ENCODE measurements around the gene SLC6A19.

Gene SLC6A19

DNA sequence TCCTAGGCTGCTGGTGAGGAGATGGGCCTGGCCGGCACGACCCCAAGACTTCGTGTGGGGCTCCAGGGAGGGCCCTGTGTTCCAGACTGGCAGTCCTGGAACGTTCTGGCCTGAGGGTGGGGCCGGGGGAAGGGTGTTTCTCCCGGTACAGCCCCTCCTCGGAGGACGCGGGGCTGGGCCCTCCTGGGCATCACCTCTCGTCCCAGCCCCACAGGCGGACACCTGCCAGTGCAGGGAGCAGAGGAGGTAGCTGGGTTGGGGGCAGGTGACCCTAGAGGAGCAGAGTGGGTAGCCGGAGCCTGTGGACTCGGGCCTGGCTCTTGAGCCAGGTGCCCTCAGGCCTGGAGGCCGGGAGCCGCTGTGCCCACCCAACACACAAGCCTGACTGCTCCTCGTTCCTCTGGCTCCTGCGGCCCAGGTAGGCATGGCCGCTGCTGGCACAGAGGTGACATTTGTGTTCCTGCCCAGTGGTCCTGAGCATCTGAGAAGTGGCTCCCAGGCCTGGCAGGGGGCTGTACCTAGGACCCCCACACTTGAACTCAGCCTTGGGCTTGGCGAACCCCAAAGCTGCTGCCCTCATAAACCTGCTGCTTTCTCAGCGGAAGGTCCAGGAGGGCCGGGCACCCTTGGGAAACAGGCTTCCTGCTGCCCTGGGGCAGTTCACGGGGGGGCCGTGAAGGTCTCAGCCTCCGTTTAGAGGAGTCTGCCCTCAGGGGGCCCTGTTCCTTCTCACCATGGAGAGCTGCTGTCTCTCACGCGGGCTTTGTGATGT is 817 bp downstream of the SLC6A19 start:
- TF ChIP-seq ZBTB10 (tag by site-specific recombination; IDR thresholded peaks at IDR 0.05) (no peak), KLF1 (tag by site-specific recombination; IDR thresholded peaks at IDR 0.05) (no peak), ZNF239 (tag by site-specific recombination; IDR thresholded peaks at IDR 0.05) (no peak), ZNF114 (tag by site-specific recombination; IDR thresholded peaks at IDR 0.05) (no peak), ZNF292 (tag by site-specific recombination; IDR thresholded peaks at IDR 0.05; ENCODE audit: borderline replicate concordance, low read depth) (no peak), IKZF3 (tag by site-specific recombination; IDR thresholded peaks at IDR 0.05) (no peak), ZNF654 (tag by site-specific recombination; IDR thresholded peaks at IDR 0.05; ENCODE audit: low read depth) (no peak), KLF7 (tag by site-specific recombination; IDR thresholded peaks at IDR 0.05; ENCODE audit: borderline replicate concordance) (no peak), EGR2 (tag by site-specific recombination; IDR thresholded peaks at IDR 0.05; ENCODE audit: low read depth) (no peak)
- TF ChIP-seq, protein P1, sequence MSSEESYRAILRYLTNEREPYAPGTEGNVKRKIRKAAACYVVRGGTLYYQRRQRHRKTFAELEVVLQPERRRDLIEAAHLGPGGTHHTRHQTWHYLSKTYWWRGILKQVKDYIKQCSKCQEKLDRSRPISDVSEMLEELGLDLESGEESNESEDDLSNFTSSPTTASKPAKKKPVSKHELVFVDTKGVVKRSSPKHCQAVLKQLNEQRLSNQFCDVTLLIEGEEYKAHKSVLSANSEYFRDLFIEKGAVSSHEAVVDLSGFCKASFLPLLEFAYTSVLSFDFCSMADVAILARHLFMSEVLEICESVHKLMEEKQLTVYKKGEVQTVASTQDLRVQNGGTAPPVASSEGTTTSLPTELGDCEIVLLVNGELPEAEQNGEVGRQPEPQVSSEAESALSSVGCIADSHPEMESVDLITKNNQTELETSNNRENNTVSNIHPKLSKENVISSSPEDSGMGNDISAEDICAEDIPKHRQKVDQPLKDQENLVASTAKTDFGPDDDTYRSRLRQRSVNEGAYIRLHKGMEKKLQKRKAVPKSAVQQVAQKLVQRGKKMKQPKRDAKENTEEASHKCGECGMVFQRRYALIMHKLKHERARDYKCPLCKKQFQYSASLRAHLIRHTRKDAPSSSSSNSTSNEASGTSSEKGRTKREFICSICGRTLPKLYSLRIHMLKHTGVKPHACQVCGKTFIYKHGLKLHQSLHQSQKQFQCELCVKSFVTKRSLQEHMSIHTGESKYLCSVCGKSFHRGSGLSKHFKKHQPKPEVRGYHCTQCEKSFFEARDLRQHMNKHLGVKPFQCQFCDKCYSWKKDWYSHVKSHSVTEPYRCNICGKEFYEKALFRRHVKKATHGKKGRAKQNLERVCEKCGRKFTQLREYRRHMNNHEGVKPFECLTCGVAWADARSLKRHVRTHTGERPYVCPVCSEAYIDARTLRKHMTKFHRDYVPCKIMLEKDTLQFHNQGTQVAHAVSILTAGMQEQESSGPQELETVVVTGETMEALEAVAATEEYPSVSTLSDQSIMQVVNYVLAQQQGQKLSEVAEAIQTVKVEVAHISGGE (tag by site-specific recombination; conservative IDR thresholded peaks at IDR 0.05; ENCODE audit: low read depth), result no peak
- no peaks in the 10 kb centered on the region for H3K9me3 ChIP-seq (ENCODE audit: control insufficient read depth, insufficient read depth, low read depth, low read length)
- no peak overlapping the region for H3K4me3 ChIP-seq (ENCODE audit: low read depth, low read length)
- ChIA-PET POLR2A (interaction anchor here (1.5 kb wide), 1 partner anchor 125 kb away, joined by 4 read pairs; no protein-coding TSS in a partner anchor), CTCF (interaction anchor here (1.1 kb wide), 1 partner anchor 191 kb away, joined by 3 read pairs; no protein-coding TSS in a partner anchor)
- H3K4me1 ChIP-seq (ENCODE audit: control insufficient read depth, insufficient read depth, low read length), result no peaks in the 10 kb centered on the region
- H3K27ac ChIP-seq (ENCODE audit: extremely low read depth, low read depth, low read length), result no peak overlapping the region
- H3K36me3 ChIP-seq (ENCODE audit: control insufficient read depth in 2 of 2, insufficient read depth in 1 of 2, low read length in 2 of 2), result no peaks in the 10 kb centered on the region

- CTCF ChIA-PET, result interaction anchor here (0.7 to 1.1 kb wide), 2 partner anchors 48 to 192 kb away, joined by 3 to 6 read pairs; no protein-coding TSS in a partner anchor
- no peaks in the 10 kb centered on the region for H3K4me1 ChIP-seq (ENCODE audit: control insufficient read depth, insufficient read depth, low read length)
- POLR2A ChIA-PET, result interaction anchor here (1.5 kb wide), 1 partner anchor 124 kb away, joined by 4 read pairs; no protein-coding TSS in a partner anchor
- H3K9me3 ChIP-seq (ENCODE audit: control insufficient read depth, insufficient read depth, low read depth, low read length), result no peaks in the 10 kb centered on the region
- no peak overlapping the region for H3K4me3 ChIP-seq (ENCODE audit: low read depth, low read length)
- H3K36me3 ChIP-seq (ENCODE audit: control insufficient read depth in 2 of 2, insufficient read depth in 1 of 2, low read length in 2 of 2), result no peaks in the 10 kb centered on the region
- H3K27ac ChIP-seq (ENCODE audit: extremely low read depth, low read depth, low read length), result no peak overlapping the region
- TF ChIP-seq PBX3 (CRISPR knock-in tag; IDR thresholded peaks at IDR 0.05) (no peak), IKZF3 (tag by site-specific recombination; IDR thresholded peaks at IDR 0.05) (no peak), ZNF510 (tag by site-specific recombination; IDR thresholded peaks at IDR 0.05; ENCODE audit: insufficient replicate concordance) (no peak), ZNF768 (tag by site-specific recombination; IDR thresholded peaks at IDR 0.05) (no peak), PRDM4 (tag by site-specific recombination; IDR thresholded peaks at IDR 0.05) (no peak), ZBTB20 (tag by site-specific recombination; IDR thresholded peaks at IDR 0.05) (no peak)
- TF ChIP-seq, protein P2, sequence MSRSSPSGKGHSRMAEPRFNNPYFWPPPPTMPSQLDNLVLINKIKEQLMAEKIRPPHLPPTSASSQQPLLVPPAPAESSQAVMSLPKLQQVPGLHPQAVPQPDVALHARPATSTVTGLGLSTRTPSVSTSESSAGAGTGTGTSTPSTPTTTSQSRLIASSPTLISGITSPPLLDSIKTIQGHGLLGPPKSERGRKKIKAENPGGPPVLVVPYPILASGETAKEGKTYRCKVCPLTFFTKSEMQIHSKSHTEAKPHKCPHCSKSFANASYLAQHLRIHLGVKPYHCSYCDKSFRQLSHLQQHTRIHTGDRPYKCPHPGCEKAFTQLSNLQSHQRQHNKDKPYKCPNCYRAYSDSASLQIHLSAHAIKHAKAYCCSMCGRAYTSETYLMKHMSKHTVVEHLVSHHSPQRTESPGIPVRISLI (tag by site-specific recombination; IDR thresholded peaks at IDR 0.05), result no peak
- TF ChIP-seq, protein P3, sequence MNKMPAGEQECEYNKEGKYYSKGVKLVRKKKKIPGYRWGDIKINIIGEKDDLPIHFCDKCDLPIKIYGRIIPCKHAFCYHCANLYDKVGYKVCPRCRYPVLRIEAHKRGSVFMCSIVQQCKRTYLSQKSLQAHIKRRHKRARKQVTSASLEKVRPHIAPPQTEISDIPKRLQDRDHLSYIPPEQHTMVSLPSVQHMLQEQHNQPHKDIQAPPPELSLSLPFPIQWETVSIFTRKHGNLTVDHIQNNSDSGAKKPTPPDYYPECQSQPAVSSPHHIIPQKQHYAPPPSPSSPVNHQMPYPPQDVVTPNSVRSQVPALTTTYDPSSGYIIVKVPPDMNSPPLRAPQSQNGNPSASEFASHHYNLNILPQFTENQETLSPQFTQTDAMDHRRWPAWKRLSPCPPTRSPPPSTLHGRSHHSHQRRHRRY (tag by site-specific recombination; IDR thresholded peaks at IDR 0.05), result no peak
Observed at GRCh38 chr5:1202798-1203185, 1.4 kb downstream of the SLC6A19 start.
